Esophagus mucosa (tissue), 1 donor: ENCODE measurements around the gene TEX36. TPM values are rescaled to one million over a fixed set of nuclear protein-coding genes. Genes with fewer than 3 reads are reported as not detected.
"Not testable (repeated sequence)": the region's sequence is repeated elsewhere in the genome, so short reads cannot be mapped to it uniquely, and the experiment has no call there.

Experiments
- ATAC-seq: fragments of 200-7000 bp; cut with Tn5 transposase; one replicate; pipeline ENCODE4 v1.9.1; 2020
- total RNA-seq: library from RNA; stranded (reverse); gene quantifications from one replicate; pipeline ENCODE4 v1.2.4, GENCODE V29; 2023
- donor health status: DM: yes; HTN: yes; CAD: no.

Gene TEX36
- total RNA-seq, 1 donor from 2014 or later, result not detected

- ATAC-seq, result peak; percentile 45
Observed at GRCh38 chr10:125691160-125691981, 8.4 kb upstream of the TEX36 start.

GRCh38 chr10:125689955-125690569 is 7.1 kb upstream of the TEX36 start:
- ATAC-seq, result no peak

GRCh38 chr10:125687507-125688185 is 4.7 kb upstream of the TEX36 start:
- no peak for ATAC-seq

GRCh38 chr10:125684581-125684980 is 1.6 kb upstream of the TEX36 start:
- peak; percentile 23 for ATAC-seq

- ATAC-seq, result no peak
Observed at GRCh38 chr10:125683821-125684220, 858 bp upstream of the TEX36 start.

- ATAC-seq, result no peak
Observed at GRCh38 chr10:125679436-125679835, 3.5 kb downstream of the TEX36 start.

- ATAC-seq, result no peak
Observed at GRCh38 chr10:125672884-125673283, 10.1 kb downstream of the TEX36 start.

- ATAC-seq, result no peak
Observed at GRCh38 chr10:125662584-125662983, 20.4 kb downstream of the TEX36 start.

- no peak for ATAC-seq
Observed at GRCh38 chr10:125661941-125662515, 20.9 kb downstream of the TEX36 start.

- ATAC-seq, result no peak
Observed at GRCh38 chr10:125661431-125661940, 21.5 kb downstream of the TEX36 start.

GRCh38 chr10:125659071-125659470 is 23.9 kb downstream of the TEX36 start:
- no peak for ATAC-seq

- ATAC-seq, result no peak
Observed at GRCh38 chr10:125656523-125656922, 26.4 kb downstream of the TEX36 start.

GRCh38 chr10:125653113-125653512 is 29.9 kb downstream of the TEX36 start:
- not testable (repeated sequence) for ATAC-seq

GRCh38 chr10:125646311-125646710 is 36.7 kb downstream of the TEX36 start:
- no peak for ATAC-seq

- no peak for ATAC-seq
Observed at GRCh38 chr10:125641398-125641797, 41.6 kb downstream of the TEX36 start.

GRCh38 chr10:125640653-125641052 is 42.3 kb downstream of the TEX36 start:
- ATAC-seq, result no peak

GRCh38 chr10:125639846-125640245 is 43.1 kb downstream of the TEX36 start:
- ATAC-seq, result no peak

- no peak for ATAC-seq
Observed at GRCh38 chr10:125638555-125638954, 44.4 kb downstream of the TEX36 start.

GRCh38 chr10:125637496-125637895 is 45.5 kb downstream of the TEX36 start:
- no peak for ATAC-seq

- ATAC-seq, result no peak
Observed at GRCh38 chr10:125634606-125635005, 48.4 kb downstream of the TEX36 start.

GRCh38 chr10:125633517-125633999 is 49.4 kb downstream of the TEX36 start:
- no peak for ATAC-seq

- ATAC-seq, result no peak
Observed at GRCh38 chr10:125631806-125632205, 51.2 kb downstream of the TEX36 start.
